GM23338 (cell line): ENCODE results near the gene ABL1. TPM values are rescaled to one million over a fixed set of nuclear protein-coding genes. Genes with fewer than 3 reads are reported as not detected.
A peak's percentile ranks its signal among the peaks of the same experiment; 100 is the strongest.

Experiments
- ATAC-seq: fragments of 200-7000 bp; cut with Tn5 transposase; 3 replicates; pipeline ENCODE4 v1.9.1; 2020
- DNase-seq: peaks from one replicate; pipeline ENCODE4 v3.0.0-alpha.2; 2015; ENCODE audit warnings: low spot score
- H2AFZ ChIP-seq: fragments of 200-600 bp; sonication (generic); 2 replicates; pipeline ENCODE4 v1.8.0; 2016; ENCODE audit warnings: antibody characterized with exemption, mild to moderate bottlenecking, moderate library complexity
- H3F3A ChIP-seq: fragments of 200-600 bp; sonication (generic); replicated peaks from 2 replicates; pipeline ENCODE4 v1.8.0; 2017; ENCODE audit warnings: antibody characterized with exemption, mixed run types, low read depth
- H3K27ac ChIP-seq: fragments of 200-600 bp; sonication (generic); 2 replicates; pipeline ENCODE4 v1.6.1; 2016; ENCODE audit warnings: low read depth
- H3K27me3 ChIP-seq: fragments of 200-600 bp; sonication (generic); 2 replicates; pipeline ENCODE4 v1.8.0; 2016; ENCODE audit warnings: mild to moderate bottlenecking, mixed run types, moderate library complexity; ENCODE audit not compliant: insufficient read depth
- H3K36me3 ChIP-seq: fragments of 200-600 bp; sonication (generic); 2 replicates; pipeline ENCODE4 v1.8.0; 2016; ENCODE audit warnings: mild to moderate bottlenecking; ENCODE audit not compliant: insufficient read depth
- H3K4me1 ChIP-seq: fragments of 200-600 bp; sonication (generic); 2 replicates; pipeline ENCODE4 v1.8.0; 2016; ENCODE audit warnings: mild to moderate bottlenecking, moderate library complexity; ENCODE audit not compliant: insufficient read depth
- H3K4me2 ChIP-seq: fragments of 200-600 bp; sonication (generic); 2 replicates; pipeline ENCODE4 v1.7.1; 2017; ENCODE audit warnings: mixed run types
- H3K4me3 ChIP-seq: fragments of 200-600 bp; sonication (generic); 2 replicates; pipeline ENCODE4 v1.6.1; 2016; ENCODE audit warnings: mixed run types
- H3K79me2 ChIP-seq: fragments of 200-600 bp; sonication (generic); replicated peaks from 2 replicates; pipeline ENCODE4 v1.8.0; 2017; ENCODE audit warnings: mild to moderate bottlenecking; ENCODE audit not compliant: insufficient read depth
- H3K9me2 ChIP-seq: fragments of 200-600 bp; sonication (generic); 2 replicates; pipeline ENCODE4 v1.8.0; 2017; ENCODE audit not compliant: insufficient read depth
- H4K20me1 ChIP-seq: fragments of 200-600 bp; sonication (generic); replicated peaks from 2 replicates; pipeline ENCODE4 v1.8.0; 2017; ENCODE audit warnings: mild to moderate bottlenecking; ENCODE audit not compliant: insufficient read depth
- H3K27ac Mint-ChIP-seq: 2 replicates; pipeline ENCODE4 v1.8.0; 2020; ENCODE audit warnings: inconsistent platforms, mild to moderate bottlenecking, moderate library complexity, mixed read lengths
- H3K27me3 Mint-ChIP-seq: 3 replicates; pipeline ENCODE4 v1.8.0; 2022; ENCODE audit warnings: low read depth, mild to moderate bottlenecking, moderate library complexity, mixed read lengths, inconsistent platforms; ENCODE audit not compliant: insufficient read depth, poor library complexity
- H3K36me3 Mint-ChIP-seq: 3 replicates; pipeline ENCODE4 v1.8.0; 2021; ENCODE audit warnings: low read depth, mild to moderate bottlenecking, inconsistent platforms, moderate library complexity, mixed read lengths
- H3K4me1 Mint-ChIP-seq: 3 replicates; pipeline ENCODE4 v1.8.0; 2020; ENCODE audit warnings: mild to moderate bottlenecking, inconsistent platforms, mixed read lengths
- H3K4me3 Mint-ChIP-seq: 3 replicates; pipeline ENCODE4 v1.8.0; 2021; ENCODE audit warnings: moderate library complexity, mild to moderate bottlenecking, inconsistent platforms, mixed read lengths
- H3K9me3 Mint-ChIP-seq: 3 replicates; pipeline ENCODE4 v1.8.0; 2020; ENCODE audit warnings: moderate library complexity, mild to moderate bottlenecking, inconsistent platforms, mixed read lengths
- CREB1 ChIP-seq: fragments of 250-450 bp; sonication (Bioruptor Pico); IDR thresholded peaks from 2 replicates; pipeline ENCODE4 v1.5.0; 2020; ENCODE audit warnings: low read depth, mild to moderate bottlenecking, moderate library complexity
- JUNB ChIP-seq: IDR thresholded peaks from one replicate; pipeline ENCODE4 v1.6.1; 2016; ENCODE audit warnings: antibody characterized with exemption; ENCODE audit not compliant: unreplicated experiment
- POLR2AphosphoS5 ChIP-seq: IDR thresholded peaks from 2 replicates; pipeline ENCODE4 v1.6.1; 2016; ENCODE audit warnings: antibody characterized with exemption, low read depth
- STAT1 ChIP-seq: IDR thresholded peaks from one replicate; pipeline ENCODE4 v1.6.1; 2016; ENCODE audit warnings: antibody characterized with exemption; ENCODE audit not compliant: unreplicated experiment
- ZNF114 ChIP-seq: fragments of 250-450 bp; sonication (Bioruptor Pico); IDR thresholded peaks from 2 replicates; pipeline ENCODE4 v1.5.0; 2020; ENCODE audit warnings: mild to moderate bottlenecking, moderate library complexity
- ZNF331 ChIP-seq: fragments of 250-450 bp; sonication (Bioruptor Pico); IDR thresholded peaks from 2 replicates; pipeline ENCODE4 v1.5.0; 2020; ENCODE audit warnings: low read depth, mild to moderate bottlenecking, moderate library complexity
- polyA plus RNA-seq: library from polyadenylated mRNA; unstranded; fragments of >200 nt; fragmentation: Nextera tagmentation; extraction: Ambion mirVana; gene quantifications from 2 replicates; pipeline ENCODE4 v1.2.1, GENCODE V29; 2016
- total RNA-seq: library from RNA; depleted of rRNA; stranded (reverse); fragments of >200 nt; shearing (Covaris generic); gene quantifications from 2 replicates; pipeline ENCODE4 v1.2.3, GENCODE V29; 2014
- TF ChIP-seq, protein P1 (sequence below), 2 experiments: fragments of 200-600 bp in 1 of 2; sonication (generic) in 1 of 2; conservative IDR thresholded peaks; 2 replicates each; pipeline versions ENCODE4 v1.5.1 to v1.6.1; 2016 to 2017; ENCODE audit warnings: antibody characterized with exemption in 2 of 2, low read depth in 2 of 2, mild to moderate bottlenecking in 2 of 2, moderate library complexity in 1 of 2
- TF ChIP-seq, protein P2 (sequence below): fragments of 250-450 bp; sonication (Bioruptor Pico); IDR thresholded peaks from 2 replicates; pipeline ENCODE4 v1.5.0; 2020; ENCODE audit warnings: mild to moderate bottlenecking, moderate library complexity
- TF ChIP-seq, protein P3 (sequence below): IDR thresholded peaks from 2 replicates; pipeline ENCODE4 v1.6.1; 2016; ENCODE audit warnings: antibody characterized with exemption

ABL1 gene
- total and polyA plus RNA-seq, 2 experiments from 2014 or later: 20.7 to 85.1 TPM

GRCh38 chr9:130887494-130888144 is 52.6 kb downstream of the ABL1 start:
- Mint-ChIP-seq H3K4me1 (peaks cover 7% of the 10 kb centered on the region; the same call in 1 of the 3 replicates), H3K27ac (no peak overlapping the region), H3K27me3 (peaks cover 9% of the 10 kb centered on the region), H3K4me3 (no peak overlapping the region), H3K36me3 (peaks cover 42% of the 10 kb centered on the region), H3K9me3 (no peaks in the 10 kb centered on the region)
- no peak overlapping the region for H3K4me3 ChIP-seq
- H4K20me1 ChIP-seq: no peaks in the 10 kb centered on the region; the same call in 1 of the 2 replicates
- no peaks in the 10 kb centered on the region for H3K79me2 ChIP-seq
- ATAC-seq (no peak), DNase-seq (no peak)
- no peak overlapping the region for H2AFZ ChIP-seq
- no peaks in the 10 kb centered on the region for H3K9me2 ChIP-seq
- no peak overlapping the region for H3K4me2 ChIP-seq
- no peaks in the 10 kb centered on the region for H3F3A ChIP-seq
- peak overlapping the region; percentile 45; the same call in 1 of the 2 replicates for H3K27ac ChIP-seq
- peaks cover 22% of the 10 kb centered on the region; the same call in 1 of the 2 replicates for H3K36me3 ChIP-seq
- no peaks in the 10 kb centered on the region for H3K27me3 ChIP-seq
- no peak for TF ChIP-seq CREB1 (CRISPR knock-in tag)
- TF ChIP-seq, protein P1, sequence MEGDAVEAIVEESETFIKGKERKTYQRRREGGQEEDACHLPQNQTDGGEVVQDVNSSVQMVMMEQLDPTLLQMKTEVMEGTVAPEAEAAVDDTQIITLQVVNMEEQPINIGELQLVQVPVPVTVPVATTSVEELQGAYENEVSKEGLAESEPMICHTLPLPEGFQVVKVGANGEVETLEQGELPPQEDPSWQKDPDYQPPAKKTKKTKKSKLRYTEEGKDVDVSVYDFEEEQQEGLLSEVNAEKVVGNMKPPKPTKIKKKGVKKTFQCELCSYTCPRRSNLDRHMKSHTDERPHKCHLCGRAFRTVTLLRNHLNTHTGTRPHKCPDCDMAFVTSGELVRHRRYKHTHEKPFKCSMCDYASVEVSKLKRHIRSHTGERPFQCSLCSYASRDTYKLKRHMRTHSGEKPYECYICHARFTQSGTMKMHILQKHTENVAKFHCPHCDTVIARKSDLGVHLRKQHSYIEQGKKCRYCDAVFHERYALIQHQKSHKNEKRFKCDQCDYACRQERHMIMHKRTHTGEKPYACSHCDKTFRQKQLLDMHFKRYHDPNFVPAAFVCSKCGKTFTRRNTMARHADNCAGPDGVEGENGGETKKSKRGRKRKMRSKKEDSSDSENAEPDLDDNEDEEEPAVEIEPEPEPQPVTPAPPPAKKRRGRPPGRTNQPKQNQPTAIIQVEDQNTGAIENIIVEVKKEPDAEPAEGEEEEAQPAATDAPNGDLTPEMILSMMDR (conservative IDR thresholded peaks at IDR 0.05; ENCODE audit: low read depth in 2 of 2): no peak
- no peak for TF ChIP-seq ZNF114
- TF ChIP-seq POLR2AphosphoS5: no peak
- TF ChIP-seq ZNF331 (CRISPR knock-in tag): no peak
- no peak for TF ChIP-seq STAT1
- TF ChIP-seq JUNB: no peak
- TF ChIP-seq, protein P2, sequence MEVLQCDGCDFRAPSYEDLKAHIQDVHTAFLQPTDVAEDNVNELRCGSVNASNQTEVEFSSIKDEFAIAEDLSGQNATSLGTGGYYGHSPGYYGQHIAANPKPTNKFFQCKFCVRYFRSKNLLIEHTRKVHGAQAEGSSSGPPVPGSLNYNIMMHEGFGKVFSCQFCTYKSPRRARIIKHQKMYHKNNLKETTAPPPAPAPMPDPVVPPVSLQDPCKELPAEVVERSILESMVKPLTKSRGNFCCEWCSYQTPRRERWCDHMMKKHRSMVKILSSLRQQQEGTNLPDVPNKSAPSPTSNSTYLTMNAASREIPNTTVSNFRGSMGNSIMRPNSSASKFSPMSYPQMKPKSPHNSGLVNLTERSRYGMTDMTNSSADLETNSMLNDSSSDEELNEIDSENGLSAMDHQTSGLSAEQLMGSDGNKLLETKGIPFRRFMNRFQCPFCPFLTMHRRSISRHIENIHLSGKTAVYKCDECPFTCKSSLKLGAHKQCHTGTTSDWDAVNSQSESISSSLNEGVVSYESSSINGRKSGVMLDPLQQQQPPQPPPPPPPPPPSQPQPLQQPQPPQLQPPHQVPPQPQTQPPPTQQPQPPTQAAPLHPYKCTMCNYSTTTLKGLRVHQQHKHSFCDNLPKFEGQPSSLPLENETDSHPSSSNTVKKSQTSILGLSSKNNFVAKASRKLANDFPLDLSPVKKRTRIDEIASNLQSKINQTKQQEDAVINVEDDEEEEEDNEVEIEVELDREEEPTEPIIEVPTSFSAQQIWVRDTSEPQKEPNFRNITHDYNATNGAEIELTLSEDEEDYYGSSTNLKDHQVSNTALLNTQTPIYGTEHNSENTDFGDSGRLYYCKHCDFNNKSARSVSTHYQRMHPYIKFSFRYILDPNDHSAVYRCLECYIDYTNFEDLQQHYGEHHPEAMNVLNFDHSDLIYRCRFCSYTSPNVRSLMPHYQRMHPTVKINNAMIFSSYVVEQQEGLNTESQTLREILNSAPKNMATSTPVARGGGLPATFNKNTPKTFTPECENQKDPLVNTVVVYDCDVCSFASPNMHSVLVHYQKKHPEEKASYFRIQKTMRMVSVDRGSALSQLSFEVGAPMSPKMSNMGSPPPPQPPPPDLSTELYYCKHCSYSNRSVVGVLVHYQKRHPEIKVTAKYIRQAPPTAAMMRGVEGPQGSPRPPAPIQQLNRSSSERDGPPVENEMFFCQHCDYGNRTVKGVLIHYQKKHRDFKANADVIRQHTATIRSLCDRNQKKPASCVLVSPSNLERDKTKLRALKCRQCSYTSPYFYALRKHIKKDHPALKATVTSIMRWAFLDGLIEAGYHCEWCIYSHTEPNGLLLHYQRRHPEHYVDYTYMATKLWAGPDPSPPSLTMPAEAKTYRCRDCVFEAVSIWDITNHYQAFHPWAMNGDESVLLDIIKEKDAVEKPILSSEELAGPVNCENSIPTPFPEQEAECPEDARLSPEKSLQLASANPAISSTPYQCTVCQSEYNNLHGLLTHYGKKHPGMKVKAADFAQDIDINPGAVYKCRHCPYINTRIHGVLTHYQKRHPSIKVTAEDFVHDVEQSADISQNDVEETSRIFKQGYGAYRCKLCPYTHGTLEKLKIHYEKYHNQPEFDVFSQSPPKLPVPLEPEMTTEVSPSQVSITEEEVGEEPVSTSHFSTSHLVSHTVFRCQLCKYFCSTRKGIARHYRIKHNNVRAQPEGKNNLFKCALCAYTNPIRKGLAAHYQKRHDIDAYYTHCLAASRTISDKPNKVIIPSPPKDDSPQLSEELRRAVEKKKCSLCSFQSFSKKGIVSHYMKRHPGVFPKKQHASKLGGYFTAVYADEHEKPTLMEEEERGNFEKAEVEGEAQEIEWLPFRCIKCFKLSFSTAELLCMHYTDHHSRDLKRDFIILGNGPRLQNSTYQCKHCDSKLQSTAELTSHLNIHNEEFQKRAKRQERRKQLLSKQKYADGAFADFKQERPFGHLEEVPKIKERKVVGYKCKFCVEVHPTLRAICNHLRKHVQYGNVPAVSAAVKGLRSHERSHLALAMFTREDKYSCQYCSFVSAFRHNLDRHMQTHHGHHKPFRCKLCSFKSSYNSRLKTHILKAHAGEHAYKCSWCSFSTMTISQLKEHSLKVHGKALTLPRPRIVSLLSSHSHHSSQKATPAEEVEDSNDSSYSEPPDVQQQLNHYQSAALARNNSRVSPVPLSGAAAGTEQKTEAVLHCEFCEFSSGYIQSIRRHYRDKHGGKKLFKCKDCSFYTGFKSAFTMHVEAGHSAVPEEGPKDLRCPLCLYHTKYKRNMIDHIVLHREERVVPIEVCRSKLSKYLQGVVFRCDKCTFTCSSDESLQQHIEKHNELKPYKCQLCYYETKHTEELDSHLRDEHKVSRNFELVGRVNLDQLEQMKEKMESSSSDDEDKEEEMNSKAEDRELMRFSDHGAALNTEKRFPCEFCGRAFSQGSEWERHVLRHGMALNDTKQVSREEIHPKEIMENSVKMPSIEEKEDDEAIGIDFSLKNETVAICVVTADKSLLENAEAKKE (CRISPR knock-in tag): no peak
- TF ChIP-seq, protein P3, sequence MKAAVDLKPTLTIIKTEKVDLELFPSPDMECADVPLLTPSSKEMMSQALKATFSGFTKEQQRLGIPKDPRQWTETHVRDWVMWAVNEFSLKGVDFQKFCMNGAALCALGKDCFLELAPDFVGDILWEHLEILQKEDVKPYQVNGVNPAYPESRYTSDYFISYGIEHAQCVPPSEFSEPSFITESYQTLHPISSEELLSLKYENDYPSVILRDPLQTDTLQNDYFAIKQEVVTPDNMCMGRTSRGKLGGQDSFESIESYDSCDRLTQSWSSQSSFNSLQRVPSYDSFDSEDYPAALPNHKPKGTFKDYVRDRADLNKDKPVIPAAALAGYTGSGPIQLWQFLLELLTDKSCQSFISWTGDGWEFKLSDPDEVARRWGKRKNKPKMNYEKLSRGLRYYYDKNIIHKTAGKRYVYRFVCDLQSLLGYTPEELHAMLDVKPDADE: no peak
- no peaks in the 10 kb centered on the region for H3K4me1 ChIP-seq
